Sigmoid colon (tissue), 7 donors: ENCODE results near the gene PDE1C. TPM values are rescaled to one million over a fixed set of nuclear protein-coding genes. Genes with fewer than 3 reads are reported as not detected.

ENCODE experiments used
- DNase-seq: peaks from one replicate; pipeline ENCODE4 v3.0.0-alpha.2; 2019
- H3K27ac ChIP-seq, 4 donors: fragments of 200-600 bp; sonication (generic); one replicate each; pipeline ENCODE4 v1.5.1; 2016 to 2019; ENCODE audit warnings: mild to moderate bottlenecking in 1 of 4
- H3K27me3 ChIP-seq, 3 donors: fragments of 200-600 bp; sonication (generic); one replicate each; pipeline ENCODE4 v1.5.1; 2019; ENCODE audit warnings: mild to moderate bottlenecking in 1 of 3
- H3K36me3 ChIP-seq, 4 donors: fragments of 200-600 bp; sonication (generic); one replicate each; pipeline ENCODE4 v1.5.1; 2016 to 2019
- H3K4me1 ChIP-seq, 4 donors: fragments of 200-600 bp; sonication (generic); one replicate each; pipeline ENCODE4 v1.5.1; 2017 to 2019
- H3K4me3 ChIP-seq, 4 donors: fragments of 200-600 bp; sonication (generic); one replicate each; pipeline ENCODE4 v1.5.1; 2017 to 2019; ENCODE audit warnings: mild to moderate bottlenecking in 2 of 4, moderate library complexity in 1 of 4
- H3K9me3 ChIP-seq, 4 donors: fragments of 200-600 bp in 3 of 4; sonication (generic) in 3 of 4; one replicate each; pipeline versions ENCODE4 v1.5.1 to v1.6.1; 2013 to 2019
- CTCF ChIP-seq, 4 experiments: fragments of 450-650 bp in 3 of 4; fragments of 200-600 bp in 1 of 4; IDR thresholded peaks; one replicate each; pipeline ENCODE4 v1.5.1; 2016 to 2019; ENCODE audit warnings: antibody characterized with exemption in 4 of 4, mild to moderate bottlenecking in 3 of 4, moderate library complexity in 2 of 4
- EP300 ChIP-seq, 4 donors: sonication (generic); formaldehyde crosslinking; IDR thresholded peaks; one replicate each; pipeline ENCODE4 v1.6.1; 2017; ENCODE audit warnings: antibody characterized with exemption in 4 of 4
- POLR2A ChIP-seq, 2 donors: fragments of 450-650 bp; IDR thresholded peaks; one replicate each; pipeline ENCODE4 v1.6.1; 2016; ENCODE audit warnings: antibody characterized with exemption in 2 of 2, mild to moderate bottlenecking in 2 of 2, moderate library complexity in 2 of 2
- POLR2AphosphoS5 ChIP-seq, 4 donors: sonication (generic); formaldehyde crosslinking; IDR thresholded peaks; one replicate each; pipeline ENCODE4 v1.6.1; 2017; ENCODE audit warnings: antibody characterized with exemption in 4 of 4
- WGBS, 2 donors: extraction: QIAGEN DNeasy Blood & Tissue Kit; methylation state at CpG; one replicate each; pipeline ENCODE4 v1.1.7; 2013; 5-methylcytosine and 5-hydroxymethylcytosine counted together
- intact Hi-C: fragments of 100-400 bp; cut with DNase I; formaldehyde crosslinking; loops from one replicate; pipeline ENCODE4 v1.15.1; 2023
- polyA plus RNA-seq, 3 donors: library from polyadenylated mRNA; stranded (reverse); fragments of 200-250 nt; gene quantifications; one replicate each; pipeline ENCODE4 v1.2.3, GENCODE V29; 2013
- total RNA-seq, 4 donors: library from RNA; depleted of rRNA; stranded (reverse); fragments of >200 nt; gene quantifications; one replicate each; pipeline ENCODE4 v1.1.0, GENCODE V29; 2016
- donor health status: healthy with polysubstance abuse.
- donor health status: Bipolar disorder and iron deficiency.
- donor health status: healthy.

The PDE1C gene
- total and polyA plus RNA-seq, 7 donors = under 0.01 to 19.4 (median 5.9) TPM

- Histone ChIP-seq H3K27ac (no peak overlapping the region), H3K27me3 (no peaks in the 10 kb centered on the region), H3K4me3 (no peak overlapping the region), H3K36me3 (no peaks in the 10 kb centered on the region), H3K9me3 (no peaks in the 10 kb centered on the region), H3K4me1 (no peaks in the 10 kb centered on the region)
- DNase-seq = no peak
- intact Hi-C loops = no loop called here
- WGBS, 2 donors = 72 to 76% methylated on average over 2 of the region's 2 CpGs
- TF ChIP-seq POLR2AphosphoS5 (IDR thresholded peaks at IDR 0.05) (no peak), POLR2A (IDR thresholded peaks at IDR 0.05) (no peak), EP300 (IDR thresholded peaks at IDR 0.05) (no peak), CTCF (IDR thresholded peaks at IDR 0.05) (no peak)
Observed at GRCh38 chr7:31783221-31783620, 287.0 kb downstream of the PDE1C start.

GRCh38 chr7:31782411-31782991, 287.7 kb downstream of the PDE1C start:
- intact Hi-C loops = no loop called here
- Histone ChIP-seq H3K36me3 (no peaks in the 10 kb centered on the region), H3K9me3 (no peaks in the 10 kb centered on the region), H3K4me3 (no peak overlapping the region), H3K27me3 (no peaks in the 10 kb centered on the region), H3K4me1 (no peaks in the 10 kb centered on the region), H3K27ac (no peak overlapping the region)
- TF ChIP-seq CTCF (IDR thresholded peaks at IDR 0.05) (peak in 3 of 4 experiments; percentile 57 to 73 (median 58)), POLR2AphosphoS5 (IDR thresholded peaks at IDR 0.05) (no peak)
- no peak for DNase-seq
- 34 to 49% methylated on average over 7 of the region's 7 CpGs for WGBS, 2 donors

- WGBS, 2 donors = 79 to 80% methylated on average over 3 of the region's 3 CpGs
- no peak for DNase-seq
- intact Hi-C loops = no loop called here
- no peaks in the 10 kb centered on the region for H3K9me3 ChIP-seq
- H3K4me1 ChIP-seq = no peaks in the 10 kb centered on the region
- no peak overlapping the region for H3K4me3 ChIP-seq
- no peaks in the 10 kb centered on the region for H3K27me3 ChIP-seq
- H3K36me3 ChIP-seq = no peaks in the 10 kb centered on the region
- no peak for TF ChIP-seq POLR2AphosphoS5 (IDR thresholded peaks at IDR 0.05)
- no peak for TF ChIP-seq CTCF (IDR thresholded peaks at IDR 0.05)
- no peak for TF ChIP-seq POLR2A (IDR thresholded peaks at IDR 0.05)
- TF ChIP-seq EP300 (IDR thresholded peaks at IDR 0.05) = no peak
- no peak overlapping the region for H3K27ac ChIP-seq
Observed at GRCh38 chr7:31778296-31778695, 291.9 kb downstream of the PDE1C start.

- WGBS, 2 donors = 83 to 89% methylated on average over 3 of the region's 3 CpGs
- Histone ChIP-seq H3K4me3 (no peak overlapping the region), H3K36me3 (no peaks in the 10 kb centered on the region), H3K27ac (no peak overlapping the region), H3K27me3 (no peaks in the 10 kb centered on the region), H3K4me1 (no peaks in the 10 kb centered on the region), H3K9me3 (no peaks in the 10 kb centered on the region)
- intact Hi-C loops = no loop called here
- TF ChIP-seq POLR2AphosphoS5 (IDR thresholded peaks at IDR 0.05) = no peak
- TF ChIP-seq EP300 (IDR thresholded peaks at IDR 0.05) = no peak
- no peak for TF ChIP-seq POLR2A (IDR thresholded peaks at IDR 0.05)
- TF ChIP-seq CTCF (IDR thresholded peaks at IDR 0.05) = no peak
- DNase-seq = no peak
Observed at GRCh38 chr7:31776616-31777015, 293.6 kb downstream of the PDE1C start.

- no peak for TF ChIP-seq POLR2A (IDR thresholded peaks at IDR 0.05)
- no peak for TF ChIP-seq POLR2AphosphoS5 (IDR thresholded peaks at IDR 0.05)
- no peak for TF ChIP-seq EP300 (IDR thresholded peaks at IDR 0.05)
- Histone ChIP-seq H3K9me3 (no peaks in the 10 kb centered on the region), H3K36me3 (no peaks in the 10 kb centered on the region), H3K4me1 (no peaks in the 10 kb centered on the region), H3K27ac (no peak overlapping the region), H3K27me3 (no peaks in the 10 kb centered on the region), H3K4me3 (no peak overlapping the region)
- intact Hi-C loops = no loop called here
- 33 to 81% methylated on average over 8 of the region's 8 CpGs for WGBS, 2 donors
- no peak for DNase-seq
Observed at GRCh38 chr7:31775556-31775955, 294.7 kb downstream of the PDE1C start.
